NT2/D1 (cell line): ENCODE measurements around the gene CYP1A1.

Experiments
- SUZ12 ChIP-seq: IDR thresholded peaks from 2 replicates; pipeline ENCODE4 v1.6.1; 2011; ENCODE audit not compliant: insufficient read length, insufficient read depth; ENCODE audit errors: extremely low read depth
- YY1 ChIP-seq: IDR thresholded peaks from 2 replicates; pipeline ENCODE4 v1.6.1; 2011; ENCODE audit not compliant: insufficient read length, insufficient read depth
- ZNF274 ChIP-seq: IDR thresholded peaks from 2 replicates; pipeline ENCODE4 v1.6.1; 2011; ENCODE audit warnings: mild to moderate bottlenecking, low read depth, low read length

GRCh38 chr15:74724570-74725224 is 631 bp downstream of the CYP1A1 start:
- TF ChIP-seq YY1 (no peak), ZNF274 (no peak), SUZ12 (no peak)
